Common myeloid progenitor, CD34-positive (primary cell): ENCODE data around the gene ENTPD1.
"Not testable (repeated sequence)": the region's sequence is repeated elsewhere in the genome, so short reads cannot be mapped to it uniquely, and the experiment has no call there.

Experiments
- CTCF ChIA-PET: fragments of 350-600 bp; sonication (Branson Sonifier 250); formaldehyde crosslinking; loops from one replicate; lab custom pipeline; 2021; ENCODE audit warnings: antibody characterized with exemption; lab: Charles Lee
- POLR2A ChIA-PET: fragments of 350-600 bp; sonication (Branson Sonifier 250); formaldehyde crosslinking; loops from one replicate; lab custom pipeline; 2021; ENCODE audit warnings: antibody characterized with exemption; lab: Charles Lee
- DNase-seq, 3 donors: peaks; one replicate each; pipeline versions ENCODE4 v3.0.0 to v3.0.0-alpha.2; 2013
- H3K27ac ChIP-seq, 2 experiments: 1 replicate in 1 of 2; 2 replicates in 1 of 2; pipeline ENCODE4 v1.7.0; 2013; ENCODE audit warnings: inconsistent platforms in 2 of 2, low read length in 2 of 2, mild to moderate bottlenecking in 2 of 2, low read depth in 1 of 2, moderate library complexity in 1 of 2; ENCODE audit not compliant: severe bottlenecking in 2 of 2, insufficient read depth in 1 of 2, poor library complexity in 1 of 2
- H3K27me3 ChIP-seq, 5 experiments: replicated peaks in 2 of 5; 1 replicate in 3 of 5; 2 replicates in 2 of 5; pipeline versions ENCODE4 v1.6.1 to v1.7.0; 2013; ENCODE audit warnings: low read length in 4 of 5, mild to moderate bottlenecking in 2 of 5, moderate library complexity in 2 of 5, inconsistent platforms in 1 of 5; ENCODE audit not compliant: insufficient read depth in 5 of 5, control insufficient read depth in 4 of 5
- H3K36me3 ChIP-seq, 4 experiments: 1 replicate in 2 of 4; 2 replicates in 2 of 4; pipeline versions ENCODE4 v1.6.1 to v1.7.0; 2013; ENCODE audit warnings: low read length in 3 of 4, control low read depth in 1 of 4, mild to moderate bottlenecking in 1 of 4; ENCODE audit not compliant: control insufficient read depth in 4 of 4, insufficient read depth in 4 of 4
- H3K4me1 ChIP-seq, 4 experiments: 1 replicate in 3 of 4; 2 replicates in 1 of 4; pipeline versions ENCODE4 v1.6.1 to v1.7.1; 2013; ENCODE audit warnings: low read length in 3 of 4, mild to moderate bottlenecking in 3 of 4, control low read depth in 1 of 4, inconsistent platforms in 1 of 4, moderate library complexity in 1 of 4; ENCODE audit not compliant: control insufficient read depth in 4 of 4, insufficient read depth in 4 of 4; ENCODE audit errors: control extremely low read depth in 1 of 4
- H3K4me3 ChIP-seq, 7 experiments: 1 replicate in 4 of 7; 2 replicates in 3 of 7; pipeline versions ENCODE4 v1.5.1 to v1.7.0; 2013; ENCODE audit warnings: mild to moderate bottlenecking in 7 of 7, low read length in 6 of 7, moderate library complexity in 6 of 7, inconsistent platforms in 2 of 7, low read depth in 2 of 7, control low read depth in 1 of 7; ENCODE audit not compliant: insufficient read depth in 4 of 7, control insufficient read depth in 1 of 7; ENCODE audit errors: extremely low read depth in 1 of 7
- H3K9me3 ChIP-seq, 5 experiments: 1 replicate in 4 of 5; 2 replicates in 1 of 5; pipeline versions ENCODE4 v1.6.1 to v1.7.1; 2013; ENCODE audit warnings: low read length in 4 of 5, mild to moderate bottlenecking in 2 of 5, inconsistent platforms in 1 of 5, low read depth in 1 of 5, moderate library complexity in 1 of 5; ENCODE audit not compliant: control insufficient read depth in 4 of 5, insufficient read depth in 2 of 5; ENCODE audit errors: control extremely low read depth in 1 of 5
- WGBS: methylation state at CpG from one replicate; pipeline ENCODE4 v1.1.5; 2013; ENCODE audit not compliant: insufficient coverage; 5-methylcytosine and 5-hydroxymethylcytosine counted together

ENTPD1 gene

DNA sequence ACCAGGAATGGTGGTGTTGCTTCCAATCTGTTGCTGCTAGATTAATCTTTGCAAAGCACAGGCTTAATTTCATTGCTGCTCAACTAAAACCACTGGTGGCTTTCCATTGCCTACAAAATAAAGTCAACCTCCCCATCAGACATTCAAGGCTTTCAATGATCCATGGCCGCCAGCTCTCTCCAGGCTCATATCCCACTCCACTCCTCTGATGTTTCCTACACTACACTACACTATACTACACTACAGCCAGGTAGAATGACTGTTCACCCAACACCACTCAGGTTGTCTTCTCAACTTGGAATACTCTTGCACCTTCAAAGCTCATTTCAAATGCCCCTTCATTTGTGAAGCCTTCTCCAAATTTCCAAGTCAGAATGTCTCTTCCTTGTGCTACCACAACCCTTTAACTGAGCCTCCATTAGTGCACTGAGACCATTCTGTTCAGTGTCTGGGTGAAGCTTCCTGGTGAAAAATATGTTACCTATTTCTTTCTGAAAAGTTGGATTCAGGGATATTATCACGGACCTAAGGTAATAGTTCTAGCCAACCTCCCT is 116.3 kb downstream of the ENTPD1 start:
- peaks cover 0 to 6% (median 0%) of the 10 kb centered on the region in 5 experiments for H3K9me3 ChIP-seq
- WGBS = 0% methylated on average over 2 of the region's 2 CpGs
- H3K27ac ChIP-seq = no peak overlapping the region
- POLR2A ChIA-PET = no interaction called here
- peaks cover 18 to 40% (median 26%) of the 10 kb centered on the region in 4 experiments for H3K36me3 ChIP-seq
- CTCF ChIA-PET = interaction anchor here (0.7 to 2.5 kb wide), 4 partner anchors 8 to 498 kb away, joined by 3 to 10 read pairs (median 3); partner anchors contain the start of gene TCTN3
- no peaks in the 10 kb centered on the region for H3K27me3 ChIP-seq
- no peak for DNase-seq
- H3K4me1 ChIP-seq = no peaks in the 10 kb centered on the region
- no peak overlapping the region for H3K4me3 ChIP-seq

DNA sequence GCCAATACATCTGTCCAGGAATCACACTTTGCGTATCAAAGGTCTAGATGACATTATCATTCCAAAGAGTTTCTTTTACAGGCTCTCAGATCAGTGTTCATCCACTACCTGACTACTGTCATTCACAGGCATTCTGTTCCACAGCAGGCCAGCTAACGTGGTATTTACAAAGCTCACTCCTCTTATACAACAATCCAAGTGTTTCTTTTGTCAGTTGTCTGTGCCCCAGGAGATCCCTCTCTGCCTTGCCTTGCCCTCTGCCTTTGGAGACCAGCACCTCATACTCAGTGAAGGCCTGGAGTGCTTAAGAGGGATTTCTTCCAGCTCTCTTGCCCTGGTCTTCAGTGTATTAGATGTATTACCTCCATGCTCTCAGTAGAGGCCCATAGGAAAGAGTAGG is 117.2 kb downstream of the ENTPD1 start:
- Histone ChIP-seq H3K27me3 (no peaks in the 10 kb centered on the region), H3K4me1 (no peaks in the 10 kb centered on the region), H3K9me3 (peaks cover 0 to 6% (median 0%) of the 10 kb centered on the region in 5 experiments), H3K4me3 (no peak overlapping the region), H3K36me3 (peaks cover 16 to 40% (median 25%) of the 10 kb centered on the region in 4 experiments), H3K27ac (no peak overlapping the region)
- 100% methylated on average over 2 of the region's 2 CpGs for WGBS
- POLR2A ChIA-PET = no interaction called here
- CTCF ChIA-PET = interaction anchor here (1.4 to 1.5 kb wide), 3 partner anchors 9 to 499 kb away, joined by 3 to 4 read pairs (median 3); no protein-coding TSS in a partner anchor
- no peak for DNase-seq

DNA sequence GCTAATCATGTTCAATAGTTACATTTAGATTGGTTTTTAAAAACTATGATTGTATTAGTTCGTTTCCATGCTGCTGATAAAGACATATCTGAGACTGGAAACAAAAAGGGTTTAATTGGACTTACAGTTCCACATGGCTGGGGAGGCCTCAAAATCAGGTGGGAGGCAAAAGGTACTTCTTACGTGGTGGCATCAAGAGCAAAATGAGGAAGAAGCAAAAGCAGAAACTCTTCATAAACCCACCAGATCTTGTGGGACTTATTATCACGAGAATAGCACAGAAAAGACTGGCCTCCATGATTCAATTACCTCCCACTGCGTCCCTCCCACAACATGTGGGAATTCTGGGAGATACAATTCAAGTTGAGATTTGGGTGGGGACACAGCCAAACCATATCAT is 117.7 kb downstream of the ENTPD1 start:
- no peaks in the 10 kb centered on the region for H3K4me1 ChIP-seq
- peaks cover 16 to 40% (median 25%) of the 10 kb centered on the region in 4 experiments for H3K36me3 ChIP-seq
- no peak overlapping the region for H3K4me3 ChIP-seq
- H3K9me3 ChIP-seq = peaks cover 0 to 6% (median 0%) of the 10 kb centered on the region in 5 experiments
- no peaks in the 10 kb centered on the region for H3K27me3 ChIP-seq
- WGBS = 100% methylated on average over 2 of the region's 4 CpGs
- CTCF ChIA-PET = interaction anchor here (1.4 kb wide), 2 partner anchors 10 to 499 kb away, joined by 3 to 4 read pairs; no protein-coding TSS in a partner anchor
- H3K27ac ChIP-seq = no peak overlapping the region
- POLR2A ChIA-PET = no interaction called here
- DNase-seq = no peak

DNA sequence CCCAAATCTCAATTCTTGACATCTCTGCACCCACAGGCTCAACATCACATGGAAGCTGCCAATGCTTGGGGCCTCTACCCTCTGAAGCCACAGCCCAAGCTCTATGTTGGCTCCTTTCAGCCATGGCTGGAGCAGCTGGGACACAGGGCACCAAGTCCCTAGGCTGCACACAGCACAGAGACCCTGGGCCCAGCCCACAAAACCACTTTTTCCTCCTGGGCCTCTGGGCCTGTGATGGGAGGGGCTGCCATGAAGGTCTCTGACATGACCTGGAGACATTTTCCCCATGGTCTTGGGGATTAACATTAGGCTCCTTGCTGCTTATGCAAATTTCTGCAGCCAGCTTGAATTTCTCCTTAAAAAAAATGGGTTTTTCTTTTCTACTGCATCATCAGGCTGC is 118.8 kb downstream of the ENTPD1 start:
- H3K4me3 ChIP-seq, POLR2A ChIA-PET, H3K4me1 ChIP-seq, H3K9me3 ChIP-seq, H3K27me3 ChIP-seq, DNase-seq, H3K27ac ChIP-seq: not testable (repeated sequence)
- H3K36me3 ChIP-seq = peaks cover 16 to 40% (median 25%) of the 10 kb centered on the region in 4 experiments
- CTCF ChIA-PET = interaction anchor here (1.1 kb wide), 1 partner anchor 33 kb away, joined by 3 read pairs; no protein-coding TSS in a partner anchor

DNA sequence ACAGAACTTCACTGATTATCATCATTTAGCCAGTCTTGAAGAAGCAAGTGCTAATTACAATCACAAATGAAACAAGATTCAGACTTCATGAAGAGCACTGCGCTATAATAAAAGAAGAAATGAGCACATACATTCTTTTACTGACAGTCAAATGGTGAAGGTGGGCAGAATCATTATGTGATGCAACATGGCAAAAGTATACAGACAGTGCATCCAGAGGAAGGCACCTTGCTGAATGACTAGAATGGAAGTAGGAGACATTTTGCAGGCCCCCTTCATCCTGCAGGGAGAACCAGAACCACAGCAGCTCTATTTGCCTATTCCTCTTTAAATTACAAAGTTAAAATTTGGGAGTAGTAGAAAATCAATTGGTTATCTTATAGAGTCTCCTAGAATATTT is 120.8 kb downstream of the ENTPD1 start:
- Histone ChIP-seq H3K4me3 (no peak overlapping the region), H3K9me3 (peaks cover 0 to 6% (median 0%) of the 10 kb centered on the region in 5 experiments), H3K27me3 (no peaks in the 10 kb centered on the region), H3K36me3 (peaks cover 16 to 42% (median 24%) of the 10 kb centered on the region in 4 experiments), H3K4me1 (no peaks in the 10 kb centered on the region), H3K27ac (no peak overlapping the region)
- ChIA-PET CTCF (no interaction called here), POLR2A (no interaction called here)
- no peak for DNase-seq
- no CpG with 5 or more reads among the region's 1 CpG for WGBS

DNA sequence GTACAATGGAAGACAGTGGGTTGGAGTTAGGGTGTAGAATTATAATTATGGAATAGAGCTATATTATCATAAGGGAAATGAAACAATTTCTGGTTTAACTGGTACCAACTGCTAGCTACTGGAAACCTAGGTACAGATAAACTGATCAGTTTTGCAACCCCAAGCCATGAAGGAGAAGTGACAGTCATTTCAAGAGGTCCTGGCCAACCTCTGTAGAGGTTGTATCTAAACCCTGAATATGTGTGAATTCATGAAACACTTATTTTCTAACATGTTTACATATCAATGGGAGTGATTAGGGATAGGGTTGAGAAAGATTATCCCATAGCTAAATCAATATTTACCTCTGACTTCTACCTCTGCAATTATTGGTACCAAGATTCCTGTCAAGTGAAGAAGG is 121.9 kb downstream of the ENTPD1 start:
- Histone ChIP-seq H3K27ac (no peak overlapping the region), H3K27me3 (no peaks in the 10 kb centered on the region), H3K4me3 (no peak overlapping the region), H3K9me3 (peaks cover 0 to 6% (median 0%) of the 10 kb centered on the region in 5 experiments), H3K36me3 (peaks cover 16 to 40% (median 21%) of the 10 kb centered on the region in 4 experiments), H3K4me1 (no peaks in the 10 kb centered on the region)
- POLR2A ChIA-PET = no interaction called here
- CTCF ChIA-PET = no interaction called here
- DNase-seq = no peak

DNA sequence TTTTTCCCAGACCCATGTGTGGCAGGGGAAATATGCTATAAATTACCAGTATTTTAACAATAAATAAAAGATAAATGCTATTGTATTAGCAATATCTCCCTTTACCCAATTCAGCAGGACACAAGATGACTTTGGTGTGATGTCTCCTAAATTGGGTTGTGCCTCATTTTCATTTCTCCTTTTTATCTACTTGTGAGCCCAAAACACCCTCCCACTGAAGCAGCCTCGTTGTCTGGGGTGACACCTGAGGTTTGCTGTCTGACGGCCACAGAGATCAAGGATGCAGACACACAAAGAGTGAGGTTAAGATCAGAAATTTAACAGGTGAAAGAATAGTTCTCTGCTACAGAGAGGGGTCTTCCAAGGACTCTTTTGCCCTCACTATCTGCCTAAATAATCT is 124.7 kb downstream of the ENTPD1 start:
- Histone ChIP-seq H3K4me3 (no peak overlapping the region), H3K36me3 (peaks cover 8 to 14% (median 13%) of the 10 kb centered on the region in 4 experiments), H3K4me1 (no peaks in the 10 kb centered on the region), H3K9me3 (no peaks in the 10 kb centered on the region), H3K27ac (no peak overlapping the region), H3K27me3 (no peaks in the 10 kb centered on the region)
- WGBS = 100% methylated on average over 2 of the region's 2 CpGs
- CTCF ChIA-PET = no interaction called here
- no peak for DNase-seq
- POLR2A ChIA-PET = no interaction called here
